SK-N-MC (cell line): ENCODE data around the gene TACR2.

Experiments used
- EZH2 ChIP-seq: fragments of 200-600 bp; sonication (generic); IDR thresholded peaks from one replicate; pipeline ENCODE4 v1.6.1; 2017; ENCODE audit warnings: antibody characterized with exemption
- POLR2AphosphoS5 ChIP-seq: IDR thresholded peaks from 2 replicates; pipeline ENCODE4 v1.6.1; 2012; ENCODE audit warnings: mild to moderate bottlenecking, low read depth, low read length, borderline replicate concordance

DNA sequence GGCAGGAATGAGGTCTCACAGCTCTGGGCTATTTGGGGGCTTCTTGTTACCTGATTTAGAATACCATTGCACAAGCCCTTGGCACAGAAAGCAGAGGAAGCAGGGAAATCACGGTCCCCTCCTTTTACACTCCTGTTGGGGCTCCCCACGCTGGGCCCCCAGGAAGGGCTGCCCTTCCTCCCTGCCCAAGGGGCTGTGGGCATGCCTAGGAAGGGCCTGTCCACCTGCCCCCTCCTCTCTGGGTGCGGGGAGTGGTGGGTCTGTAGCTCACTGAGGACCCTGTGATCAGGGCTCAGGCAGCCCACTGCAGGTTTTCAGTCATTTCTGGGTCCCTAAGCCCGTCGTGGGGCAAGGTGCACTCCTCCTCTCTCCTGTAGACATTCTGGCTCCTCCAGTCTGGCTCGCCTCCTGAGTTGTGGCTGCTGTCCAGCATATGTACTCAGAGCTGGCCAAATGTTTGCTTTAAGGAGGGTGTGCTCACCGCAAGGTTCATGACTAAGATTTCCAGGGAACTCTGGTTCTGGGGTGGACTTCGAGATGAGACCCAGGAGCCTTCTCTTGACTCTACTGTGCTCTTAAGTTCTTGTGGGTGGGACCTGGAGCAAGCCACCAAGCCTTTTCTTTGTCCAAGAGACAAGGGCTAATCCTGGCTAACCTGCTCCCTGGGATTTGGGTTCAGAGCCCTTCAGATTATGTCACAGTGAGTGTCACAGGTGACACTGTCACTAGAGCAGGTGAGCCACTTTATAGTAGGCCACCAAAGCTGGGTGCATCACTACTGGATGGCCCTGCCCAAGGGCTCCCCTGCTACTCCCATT, 56.0 kb downstream of the TACR2 start:
- TF ChIP-seq POLR2AphosphoS5 (no peak), EZH2 (no peak)
